ENCODE data around the gene CLCN3. TPM values are rescaled to one million over a fixed set of nuclear protein-coding genes. Genes with fewer than 3 reads are reported as not detected.

The CLCN3 gene
- total and polyA plus RNA-seq, 9 of the 15 experiments (the other 6 are each of a cell fraction or from before 2014, with no cell fraction given): 12.7 to 60.6 (median 38.5) TPM

DNA sequence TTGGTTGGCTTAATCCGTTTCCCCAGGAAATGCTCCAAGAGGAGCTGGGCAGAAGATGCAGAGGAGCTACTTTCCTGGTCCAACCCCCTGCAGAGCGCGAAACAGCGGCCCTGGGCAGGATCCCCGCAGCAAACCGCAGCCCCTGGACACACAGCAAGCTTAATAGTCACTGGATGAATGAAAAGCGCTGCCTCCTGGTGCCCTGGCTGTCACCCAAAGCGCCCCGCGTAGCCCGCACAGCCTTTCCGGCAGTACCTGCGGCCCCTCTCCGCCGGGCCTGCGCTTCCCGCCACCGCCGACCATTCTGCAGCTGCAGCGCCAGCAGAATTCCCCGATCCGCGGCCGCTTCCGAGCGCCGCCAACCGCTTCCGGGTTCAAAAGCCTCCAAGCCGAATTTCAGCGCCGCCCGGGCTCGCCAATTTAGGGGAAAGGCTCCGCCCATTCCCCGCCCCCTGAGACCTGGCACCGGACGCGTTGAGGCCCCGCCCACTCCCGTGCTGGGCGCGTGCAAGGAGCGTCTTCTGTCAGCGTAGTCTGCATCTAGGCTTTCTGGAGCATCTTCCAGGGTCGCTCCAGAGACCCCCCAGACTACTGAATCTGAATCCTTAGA, 137.3 kb downstream of the CLCN3 start, which contains the start of gene HPF1 (continued):
- TF ChIP-seq ZNF395 (CRISPR knock-in tag; IDR thresholded peaks at IDR 0.05): 0 out of 2 replicates have a peak, but pooled peaks have one; percentile 53
- TF ChIP-seq LARP7 (IDR thresholded peaks at IDR 0.05): no peak
- TF ChIP-seq ZNF507 (tag; conservative IDR thresholded peaks at IDR 0.05): no peak
- no peak for TF ChIP-seq ZNF644 (tag; IDR thresholded peaks at IDR 0.05; ENCODE audit: low read depth)
- no peak for TF ChIP-seq FOXJ2 (tag; IDR thresholded peaks at IDR 0.05)
- TF ChIP-seq, protein P1, sequence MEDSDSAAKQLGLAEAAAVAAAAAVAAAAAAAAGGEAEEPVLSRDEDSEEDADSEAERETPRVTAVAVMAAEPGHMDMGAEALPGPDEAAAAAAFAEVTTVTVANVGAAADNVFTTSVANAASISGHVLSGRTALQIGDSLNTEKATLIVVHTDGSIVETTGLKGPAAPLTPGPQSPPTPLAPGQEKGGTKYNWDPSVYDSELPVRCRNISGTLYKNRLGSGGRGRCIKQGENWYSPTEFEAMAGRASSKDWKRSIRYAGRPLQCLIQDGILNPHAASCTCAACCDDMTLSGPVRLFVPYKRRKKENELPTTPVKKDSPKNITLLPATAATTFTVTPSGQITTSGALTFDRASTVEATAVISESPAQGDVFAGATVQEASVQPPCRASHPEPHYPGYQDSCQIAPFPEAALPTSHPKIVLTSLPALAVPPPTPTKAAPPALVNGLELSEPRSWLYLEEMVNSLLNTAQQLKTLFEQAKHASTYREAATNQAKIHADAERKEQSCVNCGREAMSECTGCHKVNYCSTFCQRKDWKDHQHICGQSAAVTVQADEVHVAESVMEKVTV (CRISPR knock-in tag; IDR thresholded peaks at IDR 0.05): no peak
- no peak for TF ChIP-seq TAL1 (IDR thresholded peaks at IDR 0.05)
- 0 out of 2 replicates have a peak, but pooled peaks have one; percentile 4 for TF ChIP-seq ARID4B (CRISPR knock-in tag; IDR thresholded peaks at IDR 0.05)
- TF ChIP-seq RB1 (IDR thresholded peaks at IDR 0.05; ENCODE audit: low read depth): peak; percentile 83; the same call in 1 of the 2 replicates
- TF ChIP-seq, protein P2, sequence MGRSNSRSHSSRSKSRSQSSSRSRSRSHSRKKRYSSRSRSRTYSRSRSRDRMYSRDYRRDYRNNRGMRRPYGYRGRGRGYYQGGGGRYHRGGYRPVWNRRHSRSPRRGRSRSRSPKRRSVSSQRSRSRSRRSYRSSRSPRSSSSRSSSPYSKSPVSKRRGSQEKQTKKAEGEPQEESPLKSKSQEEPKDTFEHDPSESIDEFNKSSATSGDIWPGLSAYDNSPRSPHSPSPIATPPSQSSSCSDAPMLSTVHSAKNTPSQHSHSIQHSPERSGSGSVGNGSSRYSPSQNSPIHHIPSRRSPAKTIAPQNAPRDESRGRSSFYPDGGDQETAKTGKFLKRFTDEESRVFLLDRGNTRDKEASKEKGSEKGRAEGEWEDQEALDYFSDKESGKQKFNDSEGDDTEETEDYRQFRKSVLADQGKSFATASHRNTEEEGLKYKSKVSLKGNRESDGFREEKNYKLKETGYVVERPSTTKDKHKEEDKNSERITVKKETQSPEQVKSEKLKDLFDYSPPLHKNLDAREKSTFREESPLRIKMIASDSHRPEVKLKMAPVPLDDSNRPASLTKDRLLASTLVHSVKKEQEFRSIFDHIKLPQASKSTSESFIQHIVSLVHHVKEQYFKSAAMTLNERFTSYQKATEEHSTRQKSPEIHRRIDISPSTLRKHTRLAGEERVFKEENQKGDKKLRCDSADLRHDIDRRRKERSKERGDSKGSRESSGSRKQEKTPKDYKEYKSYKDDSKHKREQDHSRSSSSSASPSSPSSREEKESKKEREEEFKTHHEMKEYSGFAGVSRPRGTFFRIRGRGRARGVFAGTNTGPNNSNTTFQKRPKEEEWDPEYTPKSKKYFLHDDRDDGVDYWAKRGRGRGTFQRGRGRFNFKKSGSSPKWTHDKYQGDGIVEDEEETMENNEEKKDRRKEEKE (IDR thresholded peaks at IDR 0.05; ENCODE audit: borderline replicate concordance in 1 of 2, control insufficient read depth in 1 of 2, low read depth in 2 of 2, low read length in 1 of 2): no peak
- TF ChIP-seq ZKSCAN8 (CRISPR knock-in tag; IDR thresholded peaks at IDR 0.05): no peak
- TF ChIP-seq ZBTB7A (IDR thresholded peaks at IDR 0.05; ENCODE audit: borderline replicate concordance, control insufficient read depth, low read depth, low read length): peak; percentile 11; the same call in 1 of the 2 replicates
- no peak for TF ChIP-seq ZNF282 (CRISPR knock-in tag; IDR thresholded peaks at IDR 0.05)
- no peak for TF ChIP-seq ZNF57 (CRISPR knock-in tag; IDR thresholded peaks at IDR 0.05)
- no peak for TF ChIP-seq TFAM (CRISPR knock-in tag; conservative IDR thresholded peaks at IDR 0.05)

Data from K562 (cell line).